Endothelial cell of umbilical vein (primary cell): ENCODE measurements around the gene RPL38. TPM values are rescaled to one million over a fixed set of nuclear protein-coding genes. Genes with fewer than 3 reads are reported as not detected.

Experiments used
- BruUV-seq: library from RNA; stranded (reverse); fragments of 400-500 nt; replicated peaks from 2 replicates; lab custom pipeline; 2021; lab: Mats Ljungman, UMichigan
- CTCF ChIA-PET: fragments of 300-600, 350-600 bp; sonication (Branson Sonifier 250); formaldehyde crosslinking; loops from one replicate; lab custom pipeline; 2021; ENCODE audit warnings: antibody characterized with exemption, inconsistent platforms; lab: Charles Lee
- POLR2A ChIA-PET: fragments of 300-600, 350-600 bp; sonication (Branson Sonifier 250); formaldehyde crosslinking; loops from one replicate; lab custom pipeline; 2021; ENCODE audit warnings: antibody characterized with exemption, inconsistent platforms; lab: Charles Lee
- DNase-seq: peaks from one replicate; pipeline ENCODE4 v3.0.0-alpha.2; 2011; ENCODE audit warnings: low read depth, low spot score
- FAIRE-seq: peaks from 2 replicates; lab custom pipeline; 2011; peaks lifted over from hg19 to GRCh38; lab: Jason Lieb, UNC
- H2AFZ ChIP-seq: 2 replicates; pipeline ENCODE4 v1.6.0; 2012; ENCODE audit warnings: low read depth, low read length, control low read depth, inconsistent platforms
- H3K27ac ChIP-seq: 2 replicates; pipeline ENCODE4 v1.5.1; 2011; ENCODE audit warnings: low read depth, mild to moderate bottlenecking, control low read depth, low read length, moderate library complexity; ENCODE audit not compliant: insufficient read depth
- H3K27me3 ChIP-seq, 2 experiments: 2 replicates each; pipeline versions ENCODE4 v1.6.0 to v1.6.1; 2011; ENCODE audit warnings: low read length in 2 of 2, mixed read lengths in 1 of 2; ENCODE audit not compliant: control insufficient read depth in 2 of 2, insufficient read depth in 2 of 2
- H3K36me3 ChIP-seq, 2 experiments: 2 replicates in 1 of 2; 3 replicates in 1 of 2; pipeline ENCODE4 v1.5.1; 2011; ENCODE audit warnings: low read length in 2 of 2, mild to moderate bottlenecking in 1 of 2, moderate library complexity in 1 of 2; ENCODE audit not compliant: control insufficient read depth in 2 of 2, insufficient read depth in 2 of 2; ENCODE audit errors: extremely low read depth in 1 of 2
- H3K4me1 ChIP-seq: 3 replicates; pipeline ENCODE4 v1.5.1; 2011; ENCODE audit warnings: mild to moderate bottlenecking, low read length; ENCODE audit not compliant: control insufficient read depth, insufficient read depth; ENCODE audit errors: extremely low read depth
- H3K4me2 ChIP-seq: 2 replicates; pipeline ENCODE4 v1.6.1; 2011; ENCODE audit warnings: low read length, control low read depth, mixed read lengths; ENCODE audit not compliant: insufficient read depth
- H3K4me3 ChIP-seq, 3 experiments: fragments of 200-600 bp in 1 of 3; sonication (generic), shearing (Covaris generic) in 1 of 3; replicated peaks in 1 of 3; 2 replicates each; pipeline ENCODE4 v1.5.1; 2011 to 2016; ENCODE audit warnings: control low read depth in 3 of 3, low read length in 3 of 3, mild to moderate bottlenecking in 2 of 3, inconsistent platforms in 1 of 3, low read depth in 1 of 3, moderate library complexity in 1 of 3; ENCODE audit not compliant: insufficient read depth in 1 of 3
- H3K79me2 ChIP-seq: 2 replicates; pipeline ENCODE4 v1.6.0; 2012; ENCODE audit warnings: low read length, inconsistent platforms; ENCODE audit not compliant: control insufficient read depth, insufficient read depth
- H3K9ac ChIP-seq: replicated peaks from 2 replicates; pipeline ENCODE3; 2011; ENCODE audit warnings: low read length, control low read depth; ENCODE audit not compliant: insufficient read depth; ENCODE audit errors: extremely low read depth
- H3K9me1 ChIP-seq: replicated peaks from 3 replicates; pipeline ENCODE4 v1.6.0; 2011; ENCODE audit warnings: mild to moderate bottlenecking, low read length; ENCODE audit not compliant: control insufficient read depth, insufficient read depth; ENCODE audit errors: extremely low read depth
- H3K9me3 ChIP-seq: replicated peaks from 2 replicates; pipeline ENCODE4 v1.5.1; 2012; ENCODE audit warnings: low read length, inconsistent platforms; ENCODE audit not compliant: control insufficient read depth, insufficient read depth
- H4K20me1 ChIP-seq: replicated peaks from 2 replicates; pipeline ENCODE3; 2011; ENCODE audit warnings: mild to moderate bottlenecking, low read length; ENCODE audit not compliant: control insufficient read depth, insufficient read depth; ENCODE audit errors: extremely low read depth
- CTCF ChIP-seq, 2 donors: IDR thresholded peaks; 1 replicate in 1 of 2; 2 replicates in 1 of 2; pipeline ENCODE4 v1.5.1; 2011; ENCODE audit warnings: low read length in 2 of 2, mild to moderate bottlenecking in 2 of 2, moderate library complexity in 2 of 2, control low read depth in 1 of 2, inconsistent platforms in 1 of 2, low read depth in 1 of 2; ENCODE audit not compliant: insufficient read depth in 1 of 2; ENCODE audit errors: extremely low read depth in 1 of 2
- FOS ChIP-seq: IDR thresholded peaks from 2 replicates; pipeline ENCODE4 v1.6.1; 2011; ENCODE audit warnings: mild to moderate bottlenecking, low read length, moderate library complexity, borderline replicate concordance; ENCODE audit not compliant: insufficient read depth
- MAX ChIP-seq: IDR thresholded peaks from 2 replicates; pipeline ENCODE4 v1.6.1; 2011; ENCODE audit not compliant: insufficient read depth, insufficient read length
- MYC ChIP-seq: IDR thresholded peaks from one replicate; pipeline ENCODE4 v1.6.1; 2011; ENCODE audit warnings: mild to moderate bottlenecking, low read depth, low read length
- POLR2A ChIP-seq: IDR thresholded peaks from 2 replicates; pipeline ENCODE4 v1.6.1; 2012; ENCODE audit warnings: low read depth, mild to moderate bottlenecking, control low read depth, low read length
- dilution Hi-C: fragments of 300-500 bp; cut with MboI; formaldehyde crosslinking; loops from one replicate; pipeline ENCODE4 v1.15.0; 2019; ENCODE audit warnings: low sequenced_read_pairs; ENCODE audit not compliant: extremely low pct_ligation_motif_present
- intact Hi-C: fragments of 100-400 bp; cut with micrococcal nuclease; formaldehyde crosslinking; loops from one replicate; pipeline ENCODE4 v1.10.0; 2022
- polyA plus RNA-seq, 4 experiments: library from polyadenylated mRNA; depleted of rRNA in 3 of 4; stranded (reverse) in 3 of 4; unstranded in 1 of 4; fragments of >200 nt; gene quantifications; 2 replicates each; pipeline versions ENCODE4 v1.2.1 to v1.2.3, GENCODE V29; 2011 to 2012; ENCODE audit warnings: missing spikeins in 1 of 4
- total RNA-seq: library from RNA; stranded (reverse); gene quantifications from 2 replicates; pipeline ENCODE4 v1.2.3, GENCODE V29; 2021

RPL38 gene
- total and polyA plus RNA-seq, 2 donors (not counting 3 experiments of a cell fraction or from before 2014, with no cell fraction given): 256 to 1,006 TPM

GRCh38 chr17:74194682-74195081, 8.8 kb upstream of the RPL38 start:
- no TSS peak for BruUV-seq
- intact Hi-C loops (no loop called here), dilution Hi-C loops (no loop called here)
- no peak for FAIRE-seq
- Histone ChIP-seq H3K79me2 (no peaks in the 10 kb centered on the region), H3K9me3 (no peaks in the 10 kb centered on the region), H3K4me2 (no peak overlapping the region), H2AFZ (no peak overlapping the region), H3K27me3 (no peaks in the 10 kb centered on the region), H3K4me1 (no peaks in the 10 kb centered on the region), H3K9ac (no peak overlapping the region), H3K9me1 (no peaks in the 10 kb centered on the region), H3K4me3 (no peak overlapping the region), H3K27ac (no peak overlapping the region), H3K36me3 (no peaks in the 10 kb centered on the region), H4K20me1 (no peaks in the 10 kb centered on the region)
- CTCF ChIA-PET: no interaction called here
- no peak for DNase-seq
- POLR2A ChIA-PET: no interaction called here
- TF ChIP-seq MAX (no peak), FOS (no peak), POLR2A (no peak), CTCF (IDR thresholded peaks at IDR 0.05; ENCODE audit: extremely low read depth in 1 of 2, insufficient read depth in 1 of 2, low read depth in 1 of 2, low read length in 2 of 2) (no peak)

- intact Hi-C loops: no loop called here
- DNase-seq (no peak), FAIRE-seq (no peak)
- Histone ChIP-seq H3K9me1 (no peaks in the 10 kb centered on the region), H3K4me2 (no peak overlapping the region), H2AFZ (no peak overlapping the region), H3K9me3 (no peaks in the 10 kb centered on the region), H4K20me1 (no peaks in the 10 kb centered on the region), H3K36me3 (no peaks in the 10 kb centered on the region), H3K27me3 (peaks cover 3 to 8% of the 10 kb centered on the region in 2 experiments), H3K4me3 (no peak overlapping the region), H3K4me1 (no peaks in the 10 kb centered on the region), H3K79me2 (no peaks in the 10 kb centered on the region), H3K27ac (no peak overlapping the region), H3K9ac (no peak overlapping the region)
- POLR2A ChIA-PET: no interaction called here
- TF ChIP-seq MYC: no peak
- CTCF ChIA-PET: no interaction called here
- dilution Hi-C loops: no loop called here
- BruUV-seq: no TSS peak
Measured at GRCh38 chr17:74196541-74197317, 6.7 kb upstream of the RPL38 start.
